ENCODE data around the gene FXYD5. TPM values are rescaled to one million over a fixed set of nuclear protein-coding genes. Genes with fewer than 3 reads are reported as not detected.

Gene FXYD5
- total RNA-seq, 1 experiment from 2014 or later = 12.7 TPM

GRCh38 chr19:35108730-35109129 is 45.8 kb upstream of the FXYD5 start:
- no TSS peak for BruUV-seq (replicated peaks)
- intact Hi-C loops (cut with micrococcal nuclease; ENCODE audit: unreplicated experiment) = no loop called here
- H3K9me3 ChIP-seq (ENCODE audit: low read depth, low read length, poor library complexity, severe bottlenecking) = no peaks in the 10 kb centered on the region
- DNase-seq (ENCODE audit: low spot score) = no peak
- ChIA-PET POLR2A (ENCODE audit: low non-redundant PET) (no interaction called here), CTCF (no interaction called here)
- H3K4me1 ChIP-seq (ENCODE audit: insufficient read depth, low read length, poor library complexity, severe bottlenecking) = no peaks in the 10 kb centered on the region
- no peaks in the 10 kb centered on the region for H3K36me3 ChIP-seq (ENCODE audit: insufficient read depth, low read length, poor library complexity, severe bottlenecking)
- no peak overlapping the region for H3K4me3 ChIP-seq (ENCODE audit: low read depth, low read length, poor library complexity, severe bottlenecking)
- no peak overlapping the region for H3K27ac ChIP-seq (ENCODE audit: low read depth, low read length, poor library complexity, severe bottlenecking)
- no peaks in the 10 kb centered on the region for H3K27me3 ChIP-seq (replicated peaks; ENCODE audit: insufficient read depth, low read depth, low read length, poor library complexity)
- TF ChIP-seq, protein P1, sequence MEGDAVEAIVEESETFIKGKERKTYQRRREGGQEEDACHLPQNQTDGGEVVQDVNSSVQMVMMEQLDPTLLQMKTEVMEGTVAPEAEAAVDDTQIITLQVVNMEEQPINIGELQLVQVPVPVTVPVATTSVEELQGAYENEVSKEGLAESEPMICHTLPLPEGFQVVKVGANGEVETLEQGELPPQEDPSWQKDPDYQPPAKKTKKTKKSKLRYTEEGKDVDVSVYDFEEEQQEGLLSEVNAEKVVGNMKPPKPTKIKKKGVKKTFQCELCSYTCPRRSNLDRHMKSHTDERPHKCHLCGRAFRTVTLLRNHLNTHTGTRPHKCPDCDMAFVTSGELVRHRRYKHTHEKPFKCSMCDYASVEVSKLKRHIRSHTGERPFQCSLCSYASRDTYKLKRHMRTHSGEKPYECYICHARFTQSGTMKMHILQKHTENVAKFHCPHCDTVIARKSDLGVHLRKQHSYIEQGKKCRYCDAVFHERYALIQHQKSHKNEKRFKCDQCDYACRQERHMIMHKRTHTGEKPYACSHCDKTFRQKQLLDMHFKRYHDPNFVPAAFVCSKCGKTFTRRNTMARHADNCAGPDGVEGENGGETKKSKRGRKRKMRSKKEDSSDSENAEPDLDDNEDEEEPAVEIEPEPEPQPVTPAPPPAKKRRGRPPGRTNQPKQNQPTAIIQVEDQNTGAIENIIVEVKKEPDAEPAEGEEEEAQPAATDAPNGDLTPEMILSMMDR (conservative IDR thresholded peaks at IDR 0.05; ENCODE audit: low read depth, low read length) = no peak
- no peak for TF ChIP-seq EZH2 (IDR thresholded peaks at IDR 0.05; ENCODE audit: borderline replicate concordance, low read depth, low read length, poor library complexity, severe bottlenecking)

GRCh38 chr19:35109395-35110112 is 45.0 kb upstream of the FXYD5 start:
- no peak for TF ChIP-seq EZH2 (IDR thresholded peaks at IDR 0.05; ENCODE audit: borderline replicate concordance, low read depth, low read length, poor library complexity, severe bottlenecking)
- TF ChIP-seq, protein P1 (conservative IDR thresholded peaks at IDR 0.05; ENCODE audit: low read depth, low read length) = no peak
- DNase-seq (ENCODE audit: low spot score) = no peak
- CTCF ChIA-PET = interaction anchor here (0.5 kb wide), 1 partner anchor 32 kb away, joined by 5 read pairs; no protein-coding TSS in a partner anchor

DNA sequence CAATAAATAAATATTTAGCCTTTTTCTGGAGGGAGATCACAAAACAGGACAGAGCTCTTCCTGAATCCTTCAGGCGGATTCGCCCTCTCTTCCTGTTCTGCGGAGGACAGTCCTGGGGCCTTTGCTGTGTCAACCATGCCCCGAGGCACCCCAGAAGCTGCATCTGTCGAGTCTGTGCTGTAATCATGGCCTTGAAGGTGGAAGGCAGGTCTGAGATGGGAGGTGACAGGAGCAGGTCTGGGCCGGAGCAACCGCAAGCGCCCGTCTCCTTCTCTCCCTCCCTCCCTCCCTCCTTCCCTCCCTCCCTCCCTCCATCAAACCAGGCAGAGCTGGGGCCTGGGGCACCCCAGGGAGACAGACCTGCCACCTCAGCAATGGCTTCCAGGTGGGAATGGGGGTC is 43.6 kb upstream of the FXYD5 start:
- H3K36me3 ChIP-seq (ENCODE audit: insufficient read depth, low read length, poor library complexity, severe bottlenecking) = no peaks in the 10 kb centered on the region
- no peak overlapping the region for H3K4me3 ChIP-seq (ENCODE audit: low read depth, low read length, poor library complexity, severe bottlenecking)
- no peak overlapping the region for H3K27ac ChIP-seq (ENCODE audit: low read depth, low read length, poor library complexity, severe bottlenecking)
- intact Hi-C loops (cut with micrococcal nuclease; ENCODE audit: unreplicated experiment) = no loop called here
- no peaks in the 10 kb centered on the region for H3K9me3 ChIP-seq (ENCODE audit: low read depth, low read length, poor library complexity, severe bottlenecking)
- POLR2A ChIA-PET (ENCODE audit: low non-redundant PET) = no interaction called here
- CTCF ChIA-PET = no interaction called here
- no peaks in the 10 kb centered on the region for H3K27me3 ChIP-seq (replicated peaks; ENCODE audit: insufficient read depth, low read depth, low read length, poor library complexity)
- no peaks in the 10 kb centered on the region for H3K4me1 ChIP-seq (ENCODE audit: insufficient read depth, low read length, poor library complexity, severe bottlenecking)
- no peak for DNase-seq (ENCODE audit: low spot score)
- BruUV-seq (replicated peaks) = no TSS peak
- TF ChIP-seq, protein P1 (conservative IDR thresholded peaks at IDR 0.05; ENCODE audit: low read depth, low read length) = no peak
- no peak for TF ChIP-seq EZH2 (IDR thresholded peaks at IDR 0.05; ENCODE audit: borderline replicate concordance, low read depth, low read length, poor library complexity, severe bottlenecking)

More at GRCh38 chr19:35109395-35110112, 45.0 kb upstream of the FXYD5 start:
- Histone ChIP-seq H3K4me3 (ENCODE audit: low read depth, low read length, poor library complexity, severe bottlenecking) (no peak overlapping the region), H3K27ac (ENCODE audit: low read depth, low read length, poor library complexity, severe bottlenecking) (no peak overlapping the region), H3K9me3 (ENCODE audit: low read depth, low read length, poor library complexity, severe bottlenecking) (no peaks in the 10 kb centered on the region), H3K36me3 (ENCODE audit: insufficient read depth, low read length, poor library complexity, severe bottlenecking) (no peaks in the 10 kb centered on the region), H3K27me3 (replicated peaks; ENCODE audit: insufficient read depth, low read depth, low read length, poor library complexity) (no peaks in the 10 kb centered on the region), H3K4me1 (ENCODE audit: insufficient read depth, low read length, poor library complexity, severe bottlenecking) (no peaks in the 10 kb centered on the region)
- BruUV-seq (replicated peaks) = no TSS peak
- intact Hi-C loops (cut with micrococcal nuclease; ENCODE audit: unreplicated experiment) = no loop called here
- POLR2A ChIA-PET (ENCODE audit: low non-redundant PET) = no interaction called here

All from A673 (cell line).